Measurements from ENCODE around the gene INPP5E. TPM values are rescaled to one million over a fixed set of nuclear protein-coding genes. Genes with fewer than 3 reads are reported as not detected.

Gene INPP5E
- polyA plus RNA-seq, 3 donors = 15.6 to 18.5 (median 17.7) TPM

GRCh38 chr9:136391737-136392537 lies 47.7 kb downstream of the INPP5E start:
- no peak for DNase-seq

GRCh38 chr9:136389396-136389795 lies 50.2 kb downstream of the INPP5E start:
- no peak for DNase-seq

- no peak for DNase-seq
Observed at GRCh38 chr9:136387217-136387616, 52.4 kb downstream of the INPP5E start.

GRCh38 chr9:136386018-136386417 lies 53.6 kb downstream of the INPP5E start:
- no peak for DNase-seq

- no peak for DNase-seq
Observed at GRCh38 chr9:136385015-136385414, 54.6 kb downstream of the INPP5E start.

- DNase-seq = no peak
Observed at GRCh38 chr9:136383436-136383835, 56.2 kb downstream of the INPP5E start.

GRCh38 chr9:136381966-136382513 lies 57.6 kb downstream of the INPP5E start:
- no peak for DNase-seq

GRCh38 chr9:136381311-136381710 lies 58.3 kb downstream of the INPP5E start:
- no peak for DNase-seq

- DNase-seq = no peak
Observed at GRCh38 chr9:136380381-136380780, 59.3 kb downstream of the INPP5E start.

GRCh38 chr9:136379891-136380290 lies 59.8 kb downstream of the INPP5E start:
- no peak for DNase-seq

- DNase-seq = no peak
Observed at GRCh38 chr9:136379401-136379800, 60.2 kb downstream of the INPP5E start.

- DNase-seq = no peak
Observed at GRCh38 chr9:136379003-136379287, 60.7 kb downstream of the INPP5E start.

Other genes with a start within 250 kb of the INPP5E start
- not detected for gene LHX3, start 234.7 kb downstream of the INPP5E start, polyA plus RNA-seq (ENCODE audit: insufficient read length in 3 of 3)
- gene QSOX2, start 194.0 kb downstream of the INPP5E start, polyA plus RNA-seq (ENCODE audit: insufficient read length in 3 of 3) = 10 to 100 TPM; 17.4 to 19.2 (median 18.8) TPM
- gene CCDC187, start 135.8 kb downstream of the INPP5E start, polyA plus RNA-seq (ENCODE audit: insufficient read length in 3 of 3) = 1 to 10 TPM; 2.7 to 4.6 (median 3.6) TPM
- gene GPSM1, start 112.3 kb downstream of the INPP5E start, polyA plus RNA-seq (ENCODE audit: insufficient read length in 3 of 3) = 10 to 100 TPM; 41.2 to 59.6 (median 46.7) TPM
- 10 to 100 TPM in 2 of 3 donors, 1 to 10 TPM in 1; 5.9 to 21.2 (median 17.2) TPM for gene DNLZ, start 76.1 kb downstream of the INPP5E start, polyA plus RNA-seq (ENCODE audit: insufficient read length in 3 of 3)
- 1 to 10 TPM; 1.9 to 2.8 (median 2.1) TPM for gene CARD9, start 66.2 kb downstream of the INPP5E start, polyA plus RNA-seq (ENCODE audit: insufficient read length in 3 of 3)
- 10 to 100 TPM; 12.4 to 15.1 (median 13.7) TPM for gene SNAPC4, start 39.7 kb downstream of the INPP5E start, polyA plus RNA-seq (ENCODE audit: insufficient read length in 3 of 3)
- gene ENTR1, start 29.2 kb downstream of the INPP5E start, polyA plus RNA-seq (ENCODE audit: insufficient read length in 3 of 3) = 10 to 100 TPM; 45.2 to 55.1 (median 54.5) TPM
- gene PMPCA, start 29.2 kb downstream of the INPP5E start, polyA plus RNA-seq (ENCODE audit: insufficient read length in 3 of 3) = 10 to 100 TPM; 57.9 to 76.6 (median 60.2) TPM
- gene SEC16A, start 43.2 kb upstream of the INPP5E start, polyA plus RNA-seq (ENCODE audit: insufficient read length in 3 of 3) = 10 to 100 TPM; 64.6 to 70.4 (median 68.1) TPM
- 10 to 100 TPM; 36.9 to 41.8 (median 40.9) TPM for gene NOTCH1, start 106.2 kb upstream of the INPP5E start, polyA plus RNA-seq (ENCODE audit: insufficient read length in 3 of 3)
- 10 to 100 TPM; 60.9 to 86.3 (median 86.0) TPM for gene EGFL7, start 223.1 kb upstream of the INPP5E start, polyA plus RNA-seq (ENCODE audit: insufficient read length in 3 of 3)
- gene AGPAT2, start 247.6 kb upstream of the INPP5E start, polyA plus RNA-seq (ENCODE audit: insufficient read length in 3 of 3) = 10 to 100 TPM; 51.5 to 61.0 (median 59.4) TPM